GM21737 (cell line): Measurements from ENCODE around the gene RAVER2.
"Not testable (repeated sequence)": the region's sequence is repeated elsewhere in the genome, so short reads cannot be mapped to it uniquely, and the experiment has no call there.

Experiments
- ATAC-seq: cut with Tn5 transposase; IDR thresholded peaks from one replicate; pipeline ENCODE4 v1.9.1; 2021; ENCODE audit warnings: mild to moderate bottlenecking, moderate library complexity; ENCODE audit not compliant: unreplicated experiment

The RAVER2 gene

DNA sequence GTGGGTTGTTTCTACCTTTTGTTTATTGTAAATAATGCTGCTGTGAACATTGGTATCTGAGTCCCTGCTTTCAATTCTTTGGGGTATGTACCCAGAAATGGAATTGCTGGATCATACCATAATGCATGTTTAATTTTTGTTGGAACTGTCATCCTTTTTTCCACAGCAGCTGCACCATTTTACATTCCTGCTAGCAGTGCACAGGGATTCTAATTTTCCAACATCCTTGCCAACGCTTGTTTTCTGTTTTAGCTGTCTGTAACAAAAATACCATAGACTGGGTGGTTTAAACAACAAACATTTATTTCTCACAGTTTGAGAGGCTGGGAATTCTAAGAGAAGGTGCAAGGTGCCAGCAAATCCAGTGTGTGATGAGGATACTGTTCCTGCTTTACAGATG lies 65.1 kb downstream of the RAVER2 start:
- ATAC-seq, result no peak

DNA sequence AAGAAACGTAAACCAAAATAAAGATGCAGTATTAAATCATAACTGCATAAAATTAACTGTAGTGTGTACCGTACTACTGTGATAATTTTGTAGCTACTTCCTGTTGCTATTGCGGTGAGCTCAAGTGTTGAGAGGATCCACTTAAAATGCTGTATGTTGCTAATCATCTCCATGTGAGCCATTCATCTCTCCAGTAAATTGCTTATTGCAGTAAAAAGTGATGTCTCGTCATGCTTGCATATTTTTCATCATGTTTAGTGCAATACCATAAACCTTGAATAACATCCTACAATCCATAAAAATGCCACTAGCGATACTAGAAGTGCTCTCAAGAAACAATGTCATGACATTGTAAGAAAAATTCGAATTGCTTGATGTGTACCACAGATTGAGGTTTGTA lies 66.3 kb downstream of the RAVER2 start:
- no peak for ATAC-seq

DNA sequence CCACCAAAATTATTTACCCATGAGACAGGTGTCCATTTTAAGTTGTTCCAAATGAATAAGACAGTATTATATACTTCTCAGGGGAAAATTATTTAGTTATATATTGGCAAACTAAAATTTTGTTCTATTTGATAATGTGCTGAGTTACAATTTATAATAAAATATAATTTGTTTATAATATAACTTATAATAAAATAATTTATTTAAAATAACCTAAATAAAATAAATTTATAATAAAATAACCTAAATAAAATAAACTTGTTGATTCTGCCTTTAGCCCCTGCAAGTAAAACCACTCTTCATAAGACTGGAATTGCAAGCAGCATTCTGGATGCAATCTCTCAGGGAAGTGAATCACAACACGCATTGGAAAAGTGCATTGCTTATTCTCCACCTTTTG lies 69.6 kb downstream of the RAVER2 start:
- no peak for ATAC-seq

DNA sequence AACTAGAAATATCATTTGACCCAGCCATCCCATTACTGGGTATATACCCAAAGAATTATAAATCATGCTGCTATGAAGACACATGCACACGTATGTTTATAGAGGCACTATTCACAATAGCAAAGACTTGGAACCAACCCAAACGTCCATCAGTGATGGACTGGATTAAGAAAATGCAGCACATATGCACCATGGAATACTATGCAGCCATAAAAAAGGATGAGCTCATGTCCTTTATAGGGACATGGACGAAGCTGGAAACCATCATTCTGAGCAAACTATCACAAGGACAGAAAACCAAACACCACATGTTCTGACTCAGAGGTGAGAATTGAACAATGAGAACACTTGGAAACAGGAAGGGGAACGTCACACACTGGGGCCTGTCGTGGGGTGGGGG lies 72.5 kb downstream of the RAVER2 start:
- ATAC-seq, result not testable (repeated sequence)

DNA sequence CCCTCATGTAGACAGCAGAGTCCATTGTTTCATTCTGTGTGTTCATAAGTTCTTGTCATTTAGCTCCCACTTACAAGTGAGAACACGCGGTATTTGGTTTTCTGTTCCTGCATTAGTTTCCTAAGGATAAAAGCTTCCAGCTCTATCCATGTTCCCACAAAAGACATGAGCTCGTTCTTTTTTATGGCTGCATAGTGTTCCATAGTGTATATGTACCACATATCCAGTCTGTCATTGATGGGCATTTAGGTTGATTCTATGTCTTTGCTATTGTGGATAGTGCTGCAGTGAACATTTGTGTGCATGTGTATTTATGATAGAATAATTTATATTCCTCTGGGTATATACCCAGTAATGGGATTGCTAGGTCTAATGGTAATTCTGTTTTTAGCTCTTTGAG lies 75.7 kb downstream of the RAVER2 start:
- ATAC-seq, result not testable (repeated sequence)

DNA sequence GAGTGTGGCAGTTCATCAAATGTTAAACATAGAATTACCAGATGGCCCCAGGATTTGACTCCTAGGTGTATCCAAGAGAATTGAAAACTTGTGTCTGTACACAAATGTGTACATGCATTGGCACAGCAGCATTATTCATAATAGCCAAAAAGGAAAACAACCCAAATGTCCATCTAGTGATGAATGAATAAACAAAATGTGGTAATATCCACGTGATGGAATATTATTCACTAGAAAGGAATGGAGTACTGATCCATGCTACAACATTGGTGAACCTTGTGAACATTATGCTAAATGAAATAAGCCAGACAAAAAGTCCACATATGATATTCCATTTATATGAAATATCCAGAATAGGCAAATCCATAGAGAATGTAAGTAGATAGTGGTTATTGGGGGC lies 77.7 kb downstream of the RAVER2 start:
- no peak for ATAC-seq

DNA sequence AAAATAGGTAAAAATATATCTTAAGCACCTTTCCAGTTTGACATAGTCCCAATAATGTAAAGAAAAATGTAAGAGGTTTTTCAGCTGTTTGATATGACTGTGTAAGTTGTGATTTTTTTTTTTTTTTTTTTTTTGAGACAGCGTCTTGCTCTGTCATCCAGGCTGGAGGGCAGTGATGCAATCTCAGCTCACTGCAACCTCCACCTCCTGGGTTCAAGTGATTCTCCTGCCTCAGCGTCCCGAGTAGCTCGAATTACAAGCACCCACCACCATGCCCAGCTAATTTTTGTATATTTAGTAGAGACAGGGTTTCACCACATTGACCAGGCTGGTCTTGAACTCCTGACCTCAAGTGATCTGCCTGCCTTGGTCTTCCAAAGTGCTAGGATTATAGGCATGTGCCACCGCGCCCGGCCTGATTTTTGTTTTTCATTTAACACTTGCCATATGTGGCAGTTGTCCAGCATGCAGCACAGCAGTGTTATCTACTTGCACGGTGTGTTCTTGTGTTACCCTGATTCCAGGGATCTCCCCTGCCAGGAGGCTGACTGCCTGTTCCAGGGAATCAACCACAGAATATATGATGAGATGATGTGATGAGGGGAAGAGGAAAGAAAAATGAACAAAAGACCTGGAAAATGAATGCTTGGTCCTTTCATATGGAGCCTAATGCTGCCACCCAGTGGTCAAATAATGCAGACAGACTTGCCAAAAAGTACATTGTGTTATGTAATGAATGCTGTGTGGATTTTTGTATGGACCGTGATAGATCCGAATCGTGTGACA lies 79.0 kb downstream of the RAVER2 start:
- no peak for ATAC-seq

DNA sequence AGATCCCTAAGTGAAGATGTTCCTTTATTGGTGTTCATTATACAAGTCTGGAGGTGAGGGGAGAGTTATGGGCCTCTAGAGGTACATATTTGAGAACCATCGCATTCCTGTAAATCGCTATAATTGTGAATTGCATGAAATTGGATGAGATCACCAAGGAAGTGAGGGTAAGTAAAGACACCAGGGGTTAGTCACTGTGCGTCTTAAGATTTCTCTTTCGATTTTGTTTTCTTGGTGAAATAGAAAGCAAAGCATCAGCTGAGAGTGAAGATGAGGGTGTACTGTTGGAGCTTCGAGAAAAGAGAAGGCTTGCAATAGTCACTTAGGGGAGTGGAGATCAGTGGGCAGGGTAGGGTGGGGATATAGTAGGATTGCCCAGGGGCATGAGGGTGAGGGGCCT lies 82.1 kb downstream of the RAVER2 start:
- ATAC-seq, result no peak

DNA sequence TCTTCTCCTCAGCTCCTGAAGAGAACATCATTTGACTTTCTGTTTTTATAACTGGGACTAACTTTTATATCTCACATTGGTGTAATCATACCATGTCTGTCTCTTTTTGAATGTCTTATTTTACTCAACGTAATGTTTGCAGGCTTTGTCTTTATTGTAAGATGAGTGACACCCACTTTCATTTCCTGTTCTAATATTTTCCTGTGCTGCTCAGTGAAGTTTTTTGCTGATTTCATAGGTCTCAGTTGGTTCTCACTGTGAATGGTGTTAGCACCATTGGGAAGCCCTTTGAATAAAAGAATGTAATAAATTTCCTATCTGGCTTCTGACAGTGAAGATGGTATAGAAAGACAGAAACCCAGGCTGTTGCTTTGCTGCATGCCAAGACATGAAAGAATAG lies 84.0 kb downstream of the RAVER2 start:
- no peak for ATAC-seq

DNA sequence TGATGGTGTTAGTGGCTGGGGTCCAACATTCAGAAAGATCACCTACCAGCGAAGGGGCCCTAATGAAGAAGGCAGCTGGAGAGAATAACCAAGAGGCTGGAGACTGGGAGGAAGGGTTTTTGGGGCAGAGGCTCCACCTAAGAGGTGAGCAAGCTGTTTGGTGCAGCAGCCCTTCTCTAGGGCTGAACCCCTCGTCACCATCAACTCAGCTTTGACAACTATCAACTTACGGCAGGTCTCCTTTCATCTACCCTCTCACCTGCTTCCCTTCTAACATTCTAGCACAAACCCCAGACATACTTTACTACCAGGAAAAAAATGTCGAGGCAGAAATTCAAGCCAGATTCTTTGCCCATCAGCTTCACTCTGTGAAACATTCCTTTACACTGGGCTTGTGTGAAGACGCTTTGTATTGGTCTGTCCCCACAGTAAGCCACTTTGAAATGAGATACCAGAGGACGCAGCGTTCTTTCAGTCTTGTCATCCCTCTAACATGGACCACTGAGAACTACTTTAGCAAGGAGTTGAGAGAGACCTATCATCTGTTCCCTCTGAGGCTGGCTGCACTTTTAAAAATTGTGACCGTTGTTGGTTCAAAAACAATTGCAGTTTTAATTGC lies 84.6 kb downstream of the RAVER2 start:
- ATAC-seq, result no peak

DNA sequence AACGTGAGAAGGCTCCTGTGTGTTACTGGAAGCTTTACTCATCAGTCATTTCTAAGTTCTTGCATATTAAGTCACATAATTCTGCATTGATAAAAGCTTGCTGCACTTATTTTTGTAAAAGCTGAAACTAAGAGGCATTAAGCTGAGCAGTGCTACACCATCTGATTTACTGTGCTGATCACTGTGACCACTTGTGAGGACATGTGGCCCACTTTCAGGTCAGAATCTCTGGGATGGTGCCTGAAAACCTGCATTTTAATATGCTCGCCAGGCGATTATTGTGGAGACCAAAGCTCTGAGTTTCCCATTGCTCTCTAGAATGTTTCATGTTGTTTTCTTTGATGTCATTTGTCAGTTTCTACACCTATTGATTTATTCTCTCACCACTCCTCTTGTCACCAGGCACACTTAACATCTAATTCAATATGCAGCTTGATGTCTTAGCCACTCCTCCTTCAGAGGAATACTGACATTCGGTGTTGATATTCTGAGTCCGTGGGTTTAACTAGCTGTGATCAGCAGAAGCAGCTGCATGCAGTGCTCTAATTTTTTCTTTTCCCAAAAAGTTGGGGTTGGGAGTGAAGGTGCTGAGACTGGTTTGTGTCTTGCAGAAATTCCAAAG lies 85.3 kb downstream of the RAVER2 start:
- no peak for ATAC-seq

DNA sequence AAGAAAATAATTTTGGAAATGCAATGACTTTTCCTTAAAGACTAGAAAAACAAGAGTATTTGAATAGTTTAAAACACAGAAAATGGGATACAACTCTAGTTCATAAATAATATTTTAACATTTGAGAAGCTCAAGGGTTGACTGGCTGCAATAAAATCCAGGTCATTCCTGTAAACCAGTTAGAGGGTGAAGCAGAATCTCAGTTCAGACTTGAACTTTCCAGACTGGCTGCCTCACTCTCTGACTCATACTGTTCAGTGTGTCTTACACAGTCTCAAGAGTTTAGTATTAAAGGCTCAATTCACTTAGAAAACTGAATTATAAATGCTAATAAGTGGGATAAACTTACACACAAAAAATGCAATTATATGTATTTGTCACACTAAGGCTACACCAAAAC lies 89.9 kb downstream of the RAVER2 start:
- ATAC-seq, result no peak

DNA sequence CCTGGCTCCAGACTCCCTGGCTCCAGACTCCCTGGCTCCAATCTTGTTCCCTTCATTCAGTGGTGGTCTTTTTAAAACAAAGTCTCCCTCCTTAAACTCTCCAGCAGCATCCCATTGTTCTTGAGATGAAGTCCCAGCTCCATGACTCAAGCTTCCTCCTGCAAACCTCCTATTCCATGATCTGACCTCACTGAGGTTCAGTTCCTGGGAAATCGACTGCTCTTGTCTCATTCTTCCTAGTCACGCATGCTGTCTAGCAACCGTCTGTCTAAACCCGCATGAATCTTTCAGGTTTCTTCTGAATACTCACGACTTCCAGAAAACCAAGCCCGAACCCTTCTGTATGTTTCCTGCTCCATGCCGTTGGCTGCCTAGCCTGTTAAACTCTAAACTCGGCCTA lies 91.9 kb downstream of the RAVER2 start:
- no peak for ATAC-seq

DNA sequence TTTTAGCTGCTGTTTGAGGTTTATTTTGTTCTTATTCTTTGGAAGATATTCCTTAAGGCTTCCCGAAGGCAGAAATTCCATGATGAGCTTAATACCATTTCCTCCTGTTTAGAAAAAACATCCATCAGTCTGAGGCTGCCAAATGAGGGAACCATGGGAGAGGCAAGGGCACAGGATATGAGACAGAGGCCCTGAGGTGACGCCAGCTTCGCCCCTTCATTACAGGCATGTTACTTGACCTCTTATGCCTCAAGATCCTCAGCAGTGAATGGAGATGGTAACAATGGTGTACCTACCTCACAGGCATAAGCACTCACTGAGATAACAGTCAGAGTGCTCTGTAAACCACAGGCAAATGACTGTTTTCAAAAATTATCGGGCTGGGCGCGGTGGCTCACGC lies 93.6 kb downstream of the RAVER2 start:
- ATAC-seq, result no peak

DNA sequence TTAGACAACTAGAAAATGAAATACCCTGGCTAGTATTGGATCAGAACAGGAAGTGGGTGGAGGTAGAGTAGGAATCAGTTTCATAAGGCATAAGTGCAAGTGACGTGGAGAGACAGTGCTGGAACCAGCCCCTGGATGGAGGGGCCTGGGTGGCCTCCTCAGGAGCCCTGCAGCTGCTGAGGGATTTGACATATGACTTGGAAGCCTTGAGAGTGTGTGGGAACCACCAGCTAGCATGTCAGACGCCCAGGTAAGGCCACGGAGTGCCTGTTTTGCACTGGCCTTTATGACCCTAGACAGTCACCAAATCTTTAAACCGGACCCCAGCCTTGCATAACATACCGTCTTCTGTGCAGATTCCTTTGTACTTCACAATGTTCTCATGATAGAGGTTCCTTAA lies 94.4 kb downstream of the RAVER2 start:
- ATAC-seq, result no peak

DNA sequence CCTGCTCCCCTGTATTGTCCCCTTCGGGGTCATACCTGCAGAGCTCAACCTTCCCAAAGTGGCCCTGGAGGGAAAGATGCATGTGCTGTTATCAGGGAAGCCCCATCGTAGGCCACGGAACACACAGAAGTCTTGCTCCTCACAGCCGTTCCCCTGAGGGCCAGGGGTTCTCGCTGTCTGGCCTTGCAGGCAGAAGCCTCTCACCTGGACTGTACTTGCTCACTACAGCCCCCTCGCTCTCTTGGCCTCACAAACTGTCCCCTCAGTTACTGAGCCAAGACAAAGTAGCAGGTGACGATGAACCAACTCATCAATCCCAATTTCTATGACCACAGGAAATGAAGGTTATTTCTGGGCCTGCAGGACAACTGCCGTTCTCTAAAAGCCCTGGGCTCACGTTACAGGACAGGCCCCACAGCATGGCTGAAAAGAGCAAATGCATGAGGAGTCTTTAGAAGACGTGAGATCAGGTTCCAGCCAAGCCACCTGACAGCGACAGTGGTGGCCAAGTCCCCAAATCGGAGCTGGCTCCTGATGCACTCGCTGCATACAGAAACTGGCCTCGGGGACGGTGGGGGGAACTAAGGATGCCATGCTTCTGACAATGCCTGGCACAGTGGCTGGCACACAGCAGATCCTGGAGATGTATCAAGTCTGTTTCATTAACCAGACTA lies 95.0 kb downstream of the RAVER2 start:
- ATAC-seq, result no peak

DNA sequence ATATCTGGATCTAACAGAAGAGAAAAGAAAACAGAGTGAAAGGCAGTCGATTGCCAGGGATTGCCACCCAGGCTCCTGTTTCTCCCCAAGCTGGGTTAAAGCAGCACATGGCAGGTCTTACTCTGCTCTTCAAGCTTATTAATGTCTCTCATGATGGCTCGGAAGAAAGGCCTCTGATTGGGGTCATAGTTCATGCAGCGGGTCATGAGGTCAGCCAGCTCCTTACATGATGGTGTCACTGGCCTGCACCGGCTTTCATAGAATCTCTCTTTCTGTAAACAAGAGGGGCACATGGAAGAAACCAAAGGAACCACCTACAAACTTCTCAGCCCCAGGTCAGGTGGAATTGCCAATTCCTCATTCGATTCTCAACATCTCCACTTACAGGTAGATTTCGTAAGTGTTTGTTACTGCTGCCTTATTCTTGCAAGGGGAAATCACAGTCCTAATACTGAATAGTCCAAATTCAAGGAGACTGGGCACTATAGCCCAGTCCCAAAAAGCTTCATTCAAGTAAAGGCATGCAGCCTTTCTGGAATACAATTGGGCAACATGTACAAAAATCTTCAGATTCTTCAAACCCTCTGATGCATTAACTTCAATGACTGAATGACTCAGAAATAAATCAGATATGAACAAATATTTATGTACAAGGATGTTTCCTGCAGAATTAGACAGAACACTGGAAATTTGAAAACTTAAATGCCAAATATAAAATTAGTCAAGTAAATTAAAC lies 96.6 kb downstream of the RAVER2 start:
- ATAC-seq, result no peak

DNA sequence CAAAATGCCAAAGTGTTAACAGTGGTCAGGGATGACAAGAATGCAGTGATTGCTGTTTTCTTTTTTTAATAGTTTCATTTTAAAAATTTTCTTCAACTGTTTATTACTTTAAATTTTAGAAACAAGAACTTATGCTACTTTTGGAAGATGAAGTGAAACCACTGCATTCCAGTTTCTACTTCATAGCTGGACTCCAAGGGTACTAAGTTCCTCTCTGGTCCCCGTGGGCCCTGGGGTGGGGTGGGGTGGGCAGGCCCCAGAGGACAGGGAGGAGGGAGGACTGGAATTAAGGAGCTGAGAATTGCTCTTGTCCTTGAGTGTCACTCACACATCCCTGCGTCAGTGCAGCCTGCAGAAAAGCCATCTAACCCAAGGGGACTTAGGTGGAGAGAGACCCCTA lies 97.3 kb downstream of the RAVER2 start:
- no peak for ATAC-seq

DNA sequence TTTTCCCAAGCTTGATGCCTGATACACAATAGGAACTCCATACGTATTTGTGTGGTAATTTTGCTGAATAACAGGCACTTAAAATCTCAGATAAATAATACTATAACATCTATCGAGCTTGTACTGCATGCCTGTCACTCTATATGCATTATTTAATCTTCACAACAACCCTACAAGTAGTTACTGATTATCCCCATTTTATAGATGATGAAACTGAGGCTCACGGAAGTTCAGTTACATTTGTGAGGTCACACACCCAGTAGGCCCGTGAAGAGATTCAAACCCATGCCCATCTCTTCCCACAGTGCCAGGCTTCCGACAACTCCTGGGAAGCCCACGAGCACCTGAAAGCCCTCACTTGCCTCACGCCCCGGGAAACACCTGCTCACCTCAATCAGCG lies 98.8 kb downstream of the RAVER2 start:
- ATAC-seq, result no peak

DNA sequence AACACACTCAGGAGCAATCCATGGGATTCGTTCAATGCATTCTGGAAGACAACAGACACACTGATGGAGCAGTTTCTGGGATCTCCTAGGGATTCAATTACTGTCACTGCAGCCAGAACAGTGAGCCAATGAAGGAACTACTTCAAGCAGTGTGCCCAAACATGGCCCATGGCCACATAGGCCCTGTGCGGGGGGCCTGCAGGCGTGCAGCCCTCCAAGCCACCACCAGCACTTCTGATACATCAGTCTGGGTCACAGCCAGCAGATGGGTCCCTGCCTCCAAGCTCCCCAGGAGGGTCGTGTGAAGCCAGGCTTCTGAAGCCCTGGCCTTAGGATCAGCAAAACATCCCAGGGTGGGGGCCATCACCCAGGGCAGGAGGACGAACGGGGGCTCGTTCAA lies 99.3 kb downstream of the RAVER2 start:
- no peak for ATAC-seq

DNA sequence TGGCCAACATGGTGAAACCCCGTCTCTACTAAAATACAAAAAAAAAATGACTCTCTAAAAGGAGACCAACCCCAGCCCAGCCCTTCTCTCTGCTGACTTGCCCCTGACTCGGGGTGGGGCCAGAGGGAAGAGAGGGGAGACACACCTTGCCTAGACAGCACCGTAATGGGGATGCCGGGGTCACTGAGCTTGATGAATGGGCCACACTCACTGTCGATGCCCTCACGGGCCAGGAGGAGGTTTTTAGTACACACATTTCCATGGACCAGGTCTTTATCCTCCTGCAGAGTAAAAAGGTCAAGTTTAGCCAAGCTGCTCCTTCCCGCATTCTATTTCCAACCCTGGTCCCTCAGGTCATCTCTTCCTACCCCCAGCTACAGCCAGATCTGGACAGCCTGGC lies 99.7 kb downstream of the RAVER2 start:
- no peak for ATAC-seq
